ENCODE measurements around the gene QSOX2. TPM values are rescaled to one million over a fixed set of nuclear protein-coding genes. Genes with fewer than 3 reads are reported as not detected.

QSOX2 gene
- total and polyA plus RNA-seq, 4 donors = 0.79 to 12.7 (median 4.3) TPM

DNA sequence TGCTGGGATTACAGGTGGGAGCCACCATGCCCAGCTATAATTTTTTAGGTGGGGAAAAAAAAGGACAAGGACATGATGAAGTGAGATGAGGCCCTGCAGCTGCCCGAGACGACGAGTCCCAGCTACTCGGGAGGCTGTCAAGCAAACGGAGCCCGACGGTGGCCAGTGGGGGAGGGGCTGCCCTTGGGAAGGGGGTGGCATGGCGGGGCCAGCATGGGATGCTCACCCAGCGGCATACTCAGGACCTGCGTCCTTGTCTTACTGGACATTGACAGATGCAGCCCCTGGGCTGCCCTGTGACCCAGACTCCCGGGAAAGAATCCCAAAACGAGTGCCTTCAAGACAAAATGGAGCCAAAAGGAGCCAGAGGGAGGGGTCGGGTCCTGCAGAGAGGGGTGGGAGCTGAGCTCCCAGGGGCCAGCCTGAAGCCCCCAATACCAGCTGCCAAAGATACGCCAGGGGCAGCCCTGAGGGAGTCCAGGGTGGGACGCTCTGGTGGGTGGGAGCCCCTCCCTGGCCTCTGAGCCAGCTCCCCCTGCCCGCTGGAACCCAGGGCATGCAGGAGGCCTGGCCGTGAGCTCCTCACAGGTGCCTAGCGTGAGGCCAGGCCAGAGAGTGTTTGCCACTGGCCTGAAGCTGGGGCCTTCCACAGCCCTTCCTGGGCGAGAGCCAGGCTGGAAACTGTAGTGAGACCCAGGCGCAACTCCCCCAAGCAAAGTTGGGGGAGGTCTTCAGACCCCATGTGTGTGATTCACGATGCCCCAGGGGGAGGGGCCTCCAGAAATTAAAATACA is 42.5 kb upstream of the QSOX2 start:
- Histone ChIP-seq H3K9ac (ENCODE audit: low read depth in 1 of 2, low read length in 2 of 2) (no peak overlapping the region), H3K9me3 (ENCODE audit: control insufficient read depth in 4 of 4, low read length in 3 of 4) (no peaks in the 10 kb centered on the region), H3K27me3 (ENCODE audit: control insufficient read depth in 4 of 4, insufficient read depth in 4 of 4, low read length in 3 of 4) (no peaks in the 10 kb centered on the region), H3K27ac (ENCODE audit: low read depth in 1 of 2, low read length in 2 of 2) (no peak overlapping the region), H3K4me3 (ENCODE audit: low read depth in 1 of 3, low read length in 3 of 3) (no peak overlapping the region), H3K4me1 (ENCODE audit: control insufficient read depth in 4 of 4, insufficient read depth in 4 of 4, low read length in 3 of 4) (peaks cover 0 to 5% (median 4%) of the 10 kb centered on the region in 4 donors), H3K36me3 (ENCODE audit: control insufficient read depth in 4 of 4, insufficient read depth in 3 of 4, low read depth in 1 of 4, low read length in 3 of 4) (no peaks in the 10 kb centered on the region)
- DNase-seq (ENCODE audit: low spot score) = no peak
- no peak for TF ChIP-seq JUND (IDR thresholded peaks at IDR 0.05)
- no peak for TF ChIP-seq YY1 (IDR thresholded peaks at IDR 0.05)
- TF ChIP-seq SP1 (IDR thresholded peaks at IDR 0.05) = no peak
- no peak for TF ChIP-seq HNF4G (IDR thresholded peaks at IDR 0.05)
- TF ChIP-seq, protein P1, sequence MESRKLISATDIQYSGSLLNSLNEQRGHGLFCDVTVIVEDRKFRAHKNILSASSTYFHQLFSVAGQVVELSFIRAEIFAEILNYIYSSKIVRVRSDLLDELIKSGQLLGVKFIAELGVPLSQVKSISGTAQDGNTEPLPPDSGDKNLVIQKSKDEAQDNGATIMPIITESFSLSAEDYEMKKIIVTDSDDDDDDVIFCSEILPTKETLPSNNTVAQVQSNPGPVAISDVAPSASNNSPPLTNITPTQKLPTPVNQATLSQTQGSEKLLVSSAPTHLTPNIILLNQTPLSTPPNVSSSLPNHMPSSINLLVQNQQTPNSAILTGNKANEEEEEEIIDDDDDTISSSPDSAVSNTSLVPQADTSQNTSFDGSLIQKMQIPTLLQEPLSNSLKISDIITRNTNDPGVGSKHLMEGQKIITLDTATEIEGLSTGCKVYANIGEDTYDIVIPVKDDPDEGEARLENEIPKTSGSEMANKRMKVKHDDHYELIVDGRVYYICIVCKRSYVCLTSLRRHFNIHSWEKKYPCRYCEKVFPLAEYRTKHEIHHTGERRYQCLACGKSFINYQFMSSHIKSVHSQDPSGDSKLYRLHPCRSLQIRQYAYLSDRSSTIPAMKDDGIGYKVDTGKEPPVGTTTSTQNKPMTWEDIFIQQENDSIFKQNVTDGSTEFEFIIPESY (IDR thresholded peaks at IDR 0.05) = no peak
- WGBS = 66% methylated on average over 21 of the region's 21 CpGs

DNA sequence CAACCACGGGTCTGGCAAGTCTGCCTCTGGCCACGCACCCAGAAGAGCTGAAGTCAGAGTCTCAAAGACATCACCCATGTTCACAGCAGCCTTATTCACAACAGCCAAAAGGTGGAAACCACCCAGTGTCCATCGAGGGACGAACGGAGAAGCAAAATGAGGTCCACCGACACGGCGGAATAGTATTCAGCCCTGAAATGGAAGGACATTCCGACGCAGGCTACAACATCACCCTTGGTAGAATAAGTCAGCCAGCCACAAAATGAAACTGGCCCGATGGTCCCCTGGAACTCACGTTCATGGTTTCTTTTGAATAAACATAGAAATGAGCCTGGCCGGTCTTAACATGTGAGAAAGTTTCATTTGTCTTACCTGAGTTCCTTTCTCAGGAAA is 41.4 kb upstream of the QSOX2 start:
- Histone ChIP-seq H3K27me3 (ENCODE audit: control insufficient read depth in 4 of 4, insufficient read depth in 4 of 4, low read length in 3 of 4) (no peaks in the 10 kb centered on the region), H3K4me1 (ENCODE audit: control insufficient read depth in 4 of 4, insufficient read depth in 4 of 4, low read length in 3 of 4) (peaks cover 0 to 5% (median 4%) of the 10 kb centered on the region in 4 donors), H3K27ac (ENCODE audit: low read depth in 1 of 2, low read length in 2 of 2) (no peak overlapping the region), H3K36me3 (ENCODE audit: control insufficient read depth in 4 of 4, insufficient read depth in 3 of 4, low read depth in 1 of 4, low read length in 3 of 4) (no peaks in the 10 kb centered on the region), H3K4me3 (ENCODE audit: low read depth in 1 of 3, low read length in 3 of 3) (no peak overlapping the region), H3K9me3 (ENCODE audit: control insufficient read depth in 4 of 4, low read length in 3 of 4) (no peaks in the 10 kb centered on the region), H3K9ac (ENCODE audit: low read depth in 1 of 2, low read length in 2 of 2) (no peak overlapping the region)
- TF ChIP-seq, protein P2, sequence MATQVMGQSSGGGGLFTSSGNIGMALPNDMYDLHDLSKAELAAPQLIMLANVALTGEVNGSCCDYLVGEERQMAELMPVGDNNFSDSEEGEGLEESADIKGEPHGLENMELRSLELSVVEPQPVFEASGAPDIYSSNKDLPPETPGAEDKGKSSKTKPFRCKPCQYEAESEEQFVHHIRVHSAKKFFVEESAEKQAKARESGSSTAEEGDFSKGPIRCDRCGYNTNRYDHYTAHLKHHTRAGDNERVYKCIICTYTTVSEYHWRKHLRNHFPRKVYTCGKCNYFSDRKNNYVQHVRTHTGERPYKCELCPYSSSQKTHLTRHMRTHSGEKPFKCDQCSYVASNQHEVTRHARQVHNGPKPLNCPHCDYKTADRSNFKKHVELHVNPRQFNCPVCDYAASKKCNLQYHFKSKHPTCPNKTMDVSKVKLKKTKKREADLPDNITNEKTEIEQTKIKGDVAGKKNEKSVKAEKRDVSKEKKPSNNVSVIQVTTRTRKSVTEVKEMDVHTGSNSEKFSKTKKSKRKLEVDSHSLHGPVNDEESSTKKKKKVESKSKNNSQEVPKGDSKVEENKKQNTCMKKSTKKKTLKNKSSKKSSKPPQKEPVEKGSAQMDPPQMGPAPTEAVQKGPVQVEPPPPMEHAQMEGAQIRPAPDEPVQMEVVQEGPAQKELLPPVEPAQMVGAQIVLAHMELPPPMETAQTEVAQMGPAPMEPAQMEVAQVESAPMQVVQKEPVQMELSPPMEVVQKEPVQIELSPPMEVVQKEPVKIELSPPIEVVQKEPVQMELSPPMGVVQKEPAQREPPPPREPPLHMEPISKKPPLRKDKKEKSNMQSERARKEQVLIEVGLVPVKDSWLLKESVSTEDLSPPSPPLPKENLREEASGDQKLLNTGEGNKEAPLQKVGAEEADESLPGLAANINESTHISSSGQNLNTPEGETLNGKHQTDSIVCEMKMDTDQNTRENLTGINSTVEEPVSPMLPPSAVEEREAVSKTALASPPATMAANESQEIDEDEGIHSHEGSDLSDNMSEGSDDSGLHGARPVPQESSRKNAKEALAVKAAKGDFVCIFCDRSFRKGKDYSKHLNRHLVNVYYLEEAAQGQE (IDR thresholded peaks at IDR 0.05) = no peak
- TF ChIP-seq, protein P1 (IDR thresholded peaks at IDR 0.05) = no peak
- no peak for TF ChIP-seq NR2F2 (IDR thresholded peaks at IDR 0.05)
- no peak for TF ChIP-seq GABPA (IDR thresholded peaks at IDR 0.05 in 1 of 2, conservative IDR thresholded peaks at IDR 0.05 in 1 of 2)
- no peak for TF ChIP-seq TAF1 (conservative IDR thresholded peaks at IDR 0.05)
- TF ChIP-seq, protein P3, sequence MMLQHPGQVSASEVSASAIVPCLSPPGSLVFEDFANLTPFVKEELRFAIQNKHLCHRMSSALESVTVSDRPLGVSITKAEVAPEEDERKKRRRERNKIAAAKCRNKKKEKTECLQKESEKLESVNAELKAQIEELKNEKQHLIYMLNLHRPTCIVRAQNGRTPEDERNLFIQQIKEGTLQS (IDR thresholded peaks at IDR 0.05) = no peak
- TF ChIP-seq, protein P4, sequence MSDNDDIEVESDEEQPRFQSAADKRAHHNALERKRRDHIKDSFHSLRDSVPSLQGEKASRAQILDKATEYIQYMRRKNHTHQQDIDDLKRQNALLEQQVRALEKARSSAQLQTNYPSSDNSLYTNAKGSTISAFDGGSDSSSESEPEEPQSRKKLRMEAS (IDR thresholded peaks at IDR 0.05) = no peak
- no peak for TF ChIP-seq FOXA1 (IDR thresholded peaks at IDR 0.05)
- no peak for TF ChIP-seq HNF4A (conservative IDR thresholded peaks at IDR 0.05)
- TF ChIP-seq JUND (IDR thresholded peaks at IDR 0.05) = no peak
- no peak for TF ChIP-seq RXRA (IDR thresholded peaks at IDR 0.05)
- DNase-seq (ENCODE audit: low spot score) = no peak
- WGBS = 91% methylated on average over 13 of the region's 13 CpGs

Measured in liver (tissue), 9 donors.